Prostate gland (tissue), 2 donors: Measurements from ENCODE around the gene RGS11.

Experiments used
- POLR2A ChIP-seq: fragments of 450-650 bp; IDR thresholded peaks from one replicate; pipeline ENCODE4 v1.6.1; 2016; ENCODE audit warnings: antibody characterized with exemption, mild to moderate bottlenecking
- POLR2AphosphoS5 ChIP-seq: sonication (generic); formaldehyde crosslinking; IDR thresholded peaks from one replicate; pipeline ENCODE4 v1.6.1; 2017; ENCODE audit warnings: antibody characterized with exemption
- TF ChIP-seq, protein P1 (sequence below), 4 experiments: fragments of 200-600 bp in 2 of 4; fragments of 450-650 bp in 2 of 4; sonication (generic) in 2 of 4; IDR thresholded peaks; 1 replicate in 3 of 4; 2 replicates in 1 of 4; pipeline ENCODE4 v1.5.1; 2016 to 2019; ENCODE audit warnings: antibody characterized with exemption in 4 of 4, mild to moderate bottlenecking in 2 of 4, moderate library complexity in 2 of 4

- TF ChIP-seq, protein P1, sequence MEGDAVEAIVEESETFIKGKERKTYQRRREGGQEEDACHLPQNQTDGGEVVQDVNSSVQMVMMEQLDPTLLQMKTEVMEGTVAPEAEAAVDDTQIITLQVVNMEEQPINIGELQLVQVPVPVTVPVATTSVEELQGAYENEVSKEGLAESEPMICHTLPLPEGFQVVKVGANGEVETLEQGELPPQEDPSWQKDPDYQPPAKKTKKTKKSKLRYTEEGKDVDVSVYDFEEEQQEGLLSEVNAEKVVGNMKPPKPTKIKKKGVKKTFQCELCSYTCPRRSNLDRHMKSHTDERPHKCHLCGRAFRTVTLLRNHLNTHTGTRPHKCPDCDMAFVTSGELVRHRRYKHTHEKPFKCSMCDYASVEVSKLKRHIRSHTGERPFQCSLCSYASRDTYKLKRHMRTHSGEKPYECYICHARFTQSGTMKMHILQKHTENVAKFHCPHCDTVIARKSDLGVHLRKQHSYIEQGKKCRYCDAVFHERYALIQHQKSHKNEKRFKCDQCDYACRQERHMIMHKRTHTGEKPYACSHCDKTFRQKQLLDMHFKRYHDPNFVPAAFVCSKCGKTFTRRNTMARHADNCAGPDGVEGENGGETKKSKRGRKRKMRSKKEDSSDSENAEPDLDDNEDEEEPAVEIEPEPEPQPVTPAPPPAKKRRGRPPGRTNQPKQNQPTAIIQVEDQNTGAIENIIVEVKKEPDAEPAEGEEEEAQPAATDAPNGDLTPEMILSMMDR (IDR thresholded peaks at IDR 0.05) = no peak
- TF ChIP-seq POLR2AphosphoS5 = no peak
- TF ChIP-seq POLR2A = no peak
Observed at GRCh38 chr16:324451-325334, 48.9 kb upstream of the RGS11 start.
